GM10266 (cell line): Measurements from ENCODE around the gene FERD3L.
A peak's percentile ranks its signal among the peaks of the same experiment; 100 is the strongest.

ENCODE experiments used
- DNase-seq: peaks from one replicate; pipeline ENCODE4 v3.0.0; 2012; ENCODE audit errors: extremely low spot score
- TF ChIP-seq, protein P1 (sequence below): IDR thresholded peaks from 2 replicates; pipeline ENCODE4 v1.5.1; 2012; ENCODE audit warnings: mild to moderate bottlenecking, low read depth; ENCODE audit not compliant: control insufficient read depth, insufficient read depth; ENCODE audit errors: missing control alignments

FERD3L gene

DNA sequence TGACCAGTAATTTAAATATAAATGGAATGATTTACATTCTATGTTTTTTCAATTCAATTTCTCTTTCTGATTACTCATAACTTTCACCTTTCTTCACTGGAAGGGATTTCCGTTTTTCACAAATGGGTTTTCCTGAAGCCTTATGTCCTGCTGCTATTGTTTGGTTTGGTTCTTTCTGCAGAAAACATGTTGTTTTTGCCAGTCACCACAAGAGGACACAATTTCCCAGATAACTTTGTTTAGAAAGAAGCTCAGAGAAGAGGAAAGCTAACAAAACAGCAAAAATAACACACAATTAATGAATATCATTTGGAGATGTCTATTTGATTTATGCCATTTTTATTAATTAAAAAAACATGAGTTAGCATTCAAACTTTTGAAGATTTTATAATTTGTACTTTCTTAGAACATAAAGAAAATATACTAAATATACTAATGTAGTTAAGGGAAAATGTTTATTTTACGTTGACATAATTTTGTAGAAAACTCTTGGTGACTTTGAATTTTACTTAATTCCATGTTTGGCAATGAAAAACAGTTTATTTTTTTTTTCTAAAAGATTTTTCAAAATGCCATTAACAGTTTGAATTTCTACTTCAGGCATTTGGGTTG is 23.1 kb downstream of the FERD3L start:
- no peak for DNase-seq
- TF ChIP-seq, protein P1, sequence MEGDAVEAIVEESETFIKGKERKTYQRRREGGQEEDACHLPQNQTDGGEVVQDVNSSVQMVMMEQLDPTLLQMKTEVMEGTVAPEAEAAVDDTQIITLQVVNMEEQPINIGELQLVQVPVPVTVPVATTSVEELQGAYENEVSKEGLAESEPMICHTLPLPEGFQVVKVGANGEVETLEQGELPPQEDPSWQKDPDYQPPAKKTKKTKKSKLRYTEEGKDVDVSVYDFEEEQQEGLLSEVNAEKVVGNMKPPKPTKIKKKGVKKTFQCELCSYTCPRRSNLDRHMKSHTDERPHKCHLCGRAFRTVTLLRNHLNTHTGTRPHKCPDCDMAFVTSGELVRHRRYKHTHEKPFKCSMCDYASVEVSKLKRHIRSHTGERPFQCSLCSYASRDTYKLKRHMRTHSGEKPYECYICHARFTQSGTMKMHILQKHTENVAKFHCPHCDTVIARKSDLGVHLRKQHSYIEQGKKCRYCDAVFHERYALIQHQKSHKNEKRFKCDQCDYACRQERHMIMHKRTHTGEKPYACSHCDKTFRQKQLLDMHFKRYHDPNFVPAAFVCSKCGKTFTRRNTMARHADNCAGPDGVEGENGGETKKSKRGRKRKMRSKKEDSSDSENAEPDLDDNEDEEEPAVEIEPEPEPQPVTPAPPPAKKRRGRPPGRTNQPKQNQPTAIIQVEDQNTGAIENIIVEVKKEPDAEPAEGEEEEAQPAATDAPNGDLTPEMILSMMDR, result peak; percentile 42

DNA sequence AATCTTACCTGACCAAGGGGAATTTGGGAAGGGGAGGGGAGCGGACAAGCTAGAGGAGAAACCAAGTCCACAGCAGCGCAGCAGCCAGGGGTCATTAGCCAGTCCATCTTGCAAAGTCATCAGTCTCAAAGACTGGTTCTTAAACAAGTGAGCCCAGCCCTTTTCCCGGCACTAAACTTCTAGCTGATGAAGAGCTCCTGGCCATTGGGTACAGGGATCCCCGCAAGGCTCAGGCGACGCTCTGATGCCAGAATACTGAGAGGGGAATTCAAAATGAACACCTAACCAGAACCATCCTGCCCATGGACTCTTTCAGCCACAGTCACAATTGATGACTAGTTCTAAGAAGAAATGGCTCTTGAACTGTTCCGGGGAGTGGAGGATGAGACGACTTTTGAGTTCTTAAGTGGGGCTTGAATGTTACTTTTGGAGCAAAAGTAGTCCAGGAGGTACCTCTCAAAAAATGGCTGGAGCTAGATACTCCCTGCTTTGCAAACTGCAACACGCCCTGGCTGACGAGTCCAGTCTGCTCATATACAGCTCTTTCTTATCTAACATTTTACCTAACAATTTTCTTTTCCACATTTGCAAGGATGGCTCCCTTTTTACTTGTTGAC is 25.2 kb downstream of the FERD3L start:
- TF ChIP-seq, protein P1, result no peak
- DNase-seq, result no peak

DNA sequence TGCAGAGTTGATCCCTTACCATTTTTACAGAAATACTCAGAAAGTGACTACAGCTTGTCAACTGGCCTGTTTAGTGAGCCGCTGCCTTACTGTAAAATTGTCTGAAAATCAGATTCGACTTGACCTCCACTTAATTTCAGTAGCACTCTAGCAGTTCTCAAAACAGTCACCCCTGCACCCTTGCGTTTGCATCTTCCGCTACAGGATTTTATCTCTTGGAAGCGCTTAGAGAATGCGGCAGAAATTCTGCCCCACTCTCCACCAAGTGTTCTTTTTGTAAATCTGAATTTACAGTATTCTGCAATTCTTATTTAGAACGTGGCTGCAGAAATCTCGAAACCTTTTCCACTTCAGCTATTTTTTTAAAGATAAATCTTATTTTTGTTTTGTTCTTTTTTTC is 25.8 kb downstream of the FERD3L start:
- no peak for DNase-seq
- TF ChIP-seq, protein P1, result no peak

DNA sequence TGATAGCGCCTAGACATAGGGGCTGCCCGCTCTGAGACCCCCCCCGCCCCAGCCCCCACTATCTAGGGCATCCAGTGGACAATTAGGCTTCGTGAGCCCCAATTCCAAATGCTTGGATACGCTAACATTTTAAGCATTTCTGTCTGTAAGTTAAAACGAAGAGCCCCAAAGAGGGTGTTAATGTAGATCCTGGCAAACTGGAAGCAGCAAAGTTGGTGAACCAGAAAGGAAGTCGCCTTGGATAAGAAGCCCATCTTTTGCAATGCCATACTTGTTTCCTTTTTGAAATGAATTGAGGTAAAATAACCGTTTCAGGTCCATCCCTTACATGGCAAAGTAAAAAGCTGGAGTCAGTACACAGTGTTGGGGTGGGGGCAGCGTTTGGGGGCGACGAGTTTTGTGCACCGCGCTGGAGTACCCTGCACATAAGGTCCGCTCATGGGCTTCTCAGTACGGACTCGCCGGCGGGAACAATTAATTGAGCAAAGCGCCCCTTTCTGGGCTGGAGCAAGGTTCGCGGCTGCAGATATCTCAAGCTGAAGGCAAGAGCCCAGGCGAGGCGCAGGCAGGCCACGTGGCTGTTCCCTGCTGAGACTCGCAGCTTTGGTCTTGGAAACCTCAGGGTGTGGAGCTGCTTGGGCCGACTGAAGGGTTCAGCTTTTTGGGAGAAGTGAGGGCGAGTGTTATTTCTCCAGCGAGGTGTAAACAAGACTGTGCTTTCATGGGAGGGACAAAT is 26.4 kb downstream of the FERD3L start:
- DNase-seq, result no peak
- TF ChIP-seq, protein P1, result no peak

DNA sequence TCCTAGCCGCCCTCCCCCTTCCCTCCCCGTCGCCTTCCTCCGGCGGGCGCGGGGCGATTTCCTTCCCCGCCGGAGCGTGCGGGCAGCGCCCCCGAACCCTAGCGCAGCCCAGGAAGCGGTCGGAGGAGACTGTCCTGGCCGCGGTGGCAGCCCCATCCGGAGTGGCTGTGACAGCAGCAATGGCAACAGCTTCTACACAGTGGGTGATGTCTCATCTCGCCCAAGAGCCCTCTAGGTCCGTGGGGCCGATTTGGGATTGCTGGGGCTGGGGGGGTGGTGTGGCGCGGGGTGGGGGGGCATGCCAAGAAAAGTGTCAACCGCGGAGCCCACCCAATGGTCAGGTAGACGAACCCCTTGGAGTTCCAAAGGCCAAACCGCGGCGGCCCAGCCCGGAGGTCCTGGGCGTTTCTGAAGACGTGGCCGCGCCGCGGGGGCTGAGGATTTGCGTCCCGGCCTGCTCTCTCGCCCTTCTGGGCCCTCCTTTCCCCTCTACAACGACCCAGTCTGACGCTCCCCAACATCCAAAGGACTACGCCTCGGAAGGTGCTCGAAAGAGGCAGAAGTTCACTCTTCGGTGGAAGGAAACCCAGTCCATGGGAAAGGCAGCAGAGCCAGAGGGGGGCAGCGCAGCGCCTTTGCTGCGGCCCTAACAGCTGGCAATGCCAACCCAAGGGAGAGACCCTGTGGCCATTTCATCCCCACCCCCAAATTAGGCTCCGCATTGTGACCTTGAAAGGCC is 27.2 kb downstream of the FERD3L start:
- DNase-seq, result no peak
- TF ChIP-seq, protein P1, result no peak

DNA sequence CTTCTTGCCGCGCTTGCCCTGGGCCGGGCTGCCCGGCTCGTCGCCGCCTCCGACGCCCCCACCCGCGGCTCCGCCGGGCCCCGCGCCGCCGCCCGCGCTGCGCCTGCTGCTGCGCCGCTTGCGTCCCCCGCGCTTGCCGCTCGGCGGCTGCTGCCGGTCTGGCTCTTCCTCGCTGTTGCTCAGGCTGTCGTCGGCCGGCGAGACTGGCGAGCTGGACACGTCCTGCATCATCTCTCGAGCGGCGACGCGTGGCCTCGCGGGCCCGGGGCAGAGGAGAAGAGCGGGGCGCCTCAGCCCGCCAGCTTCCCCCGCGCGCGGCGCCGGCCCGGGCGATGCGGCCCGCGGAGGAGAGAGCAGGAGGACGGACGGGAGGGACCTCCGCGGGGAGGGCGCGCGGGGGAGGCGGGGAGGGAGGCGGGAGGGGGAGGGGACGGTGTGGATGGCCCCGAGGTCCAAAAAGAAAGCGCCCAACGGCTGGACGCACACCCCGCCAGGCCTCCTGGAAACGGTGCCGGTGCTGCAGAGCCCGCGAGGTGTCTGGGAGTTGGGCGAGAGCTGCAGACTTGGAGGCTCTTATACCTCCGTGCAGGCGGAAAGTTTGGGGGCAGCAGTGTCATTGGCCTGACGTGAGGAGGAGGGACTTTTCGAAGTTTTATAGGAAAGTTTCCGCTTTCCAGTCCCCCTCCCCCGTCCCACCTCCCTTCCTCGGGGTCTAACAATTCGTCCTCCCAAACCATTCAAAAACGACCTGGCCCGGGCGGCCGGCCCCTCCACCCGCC is 27.9 kb downstream of the FERD3L start, which contains the start of gene TWIST1:
Gene TWIST1 (minus strand): TSS at position 546 of the 779 bp plus-strand sequence. CDS start 315 bp downstream, at position 231.
- DNase-seq, result peak; percentile 54
- TF ChIP-seq, protein P1, result no peak
